Measurements from ENCODE around the gene ODAD4.

The ODAD4 gene

DNA sequence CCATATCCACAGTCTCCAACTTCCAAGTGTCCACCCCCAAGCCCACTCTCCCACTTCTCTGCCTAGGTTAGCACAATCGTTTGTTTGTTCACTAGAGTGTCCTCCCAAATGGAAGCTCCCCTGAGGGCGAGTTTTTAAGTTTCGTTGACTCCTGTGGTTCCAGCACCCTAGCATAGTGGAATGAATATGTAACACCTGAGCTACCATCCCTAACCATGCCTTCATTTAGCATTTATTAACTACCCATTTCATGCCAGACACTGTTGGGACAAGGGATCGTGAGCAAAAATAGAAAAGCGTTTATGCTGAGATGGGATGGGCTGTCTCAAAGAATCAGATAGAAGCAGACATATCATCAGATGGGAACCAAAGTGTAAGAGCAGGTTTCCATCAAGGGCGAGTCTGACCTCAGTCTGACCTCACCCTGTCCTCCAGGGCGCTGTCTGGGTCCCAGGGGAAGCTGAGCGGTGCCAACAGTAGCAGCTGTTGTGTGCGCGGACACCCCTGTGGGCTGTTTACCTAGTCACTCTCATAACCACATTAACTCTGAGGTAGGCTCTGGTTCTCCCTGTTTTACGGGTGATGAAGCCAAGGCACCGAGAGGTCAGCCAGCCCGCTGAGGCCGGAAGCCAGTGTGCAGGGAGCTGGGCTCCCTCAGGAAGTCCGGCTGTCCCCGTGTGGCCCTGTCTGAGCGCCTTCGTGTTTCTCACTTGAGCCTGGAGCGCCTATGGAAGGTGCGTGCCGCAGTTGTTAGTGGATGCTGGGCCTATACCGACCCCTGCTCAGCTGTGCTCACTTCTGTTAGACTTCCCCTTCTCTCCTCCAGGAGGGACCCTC is 42.4 kb downstream of the ODAD4 start:
- DNase-seq = no peak

DNA sequence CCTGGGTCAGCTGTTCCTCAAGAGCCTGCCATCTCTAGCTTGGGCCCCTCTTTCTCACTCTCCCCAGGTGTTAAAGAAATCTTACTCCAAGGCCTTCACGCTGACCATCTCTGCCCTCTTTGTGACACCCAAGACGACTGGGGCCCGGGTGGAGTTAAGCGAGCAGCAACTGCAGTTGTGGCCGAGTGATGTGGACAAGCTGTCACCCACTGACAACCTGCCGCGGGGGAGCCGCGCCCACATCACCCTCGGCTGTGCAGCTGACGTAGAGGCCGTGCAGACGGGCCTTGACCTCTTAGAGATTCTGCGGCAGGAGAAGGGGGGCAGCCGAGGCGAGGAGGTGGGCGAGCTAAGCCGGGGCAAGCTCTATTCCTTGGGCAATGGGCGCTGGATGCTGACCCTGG is 43.0 kb downstream of the ODAD4 start:
- DNase-seq = no peak

DNA sequence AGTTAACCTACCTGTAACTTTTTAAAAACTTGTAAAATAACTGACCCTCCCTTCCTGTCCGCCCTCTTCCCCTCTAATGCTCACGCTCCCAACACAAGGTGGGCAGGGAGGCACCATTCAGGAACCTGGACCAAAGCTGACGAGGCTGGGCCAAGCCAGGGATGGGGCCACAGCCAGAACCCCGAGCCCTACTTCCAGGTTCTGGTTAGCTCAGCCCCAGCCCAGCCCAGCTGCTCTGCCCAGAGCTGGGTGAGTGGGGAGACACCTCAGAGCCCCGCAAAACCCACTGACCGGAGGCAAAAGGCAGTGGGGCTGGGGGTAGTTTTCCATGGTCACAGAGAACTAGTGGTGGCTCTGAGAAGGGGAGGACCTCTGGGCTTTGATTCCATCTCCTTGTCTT is 43.6 kb downstream of the ODAD4 start:
- no peak for DNase-seq

DNA sequence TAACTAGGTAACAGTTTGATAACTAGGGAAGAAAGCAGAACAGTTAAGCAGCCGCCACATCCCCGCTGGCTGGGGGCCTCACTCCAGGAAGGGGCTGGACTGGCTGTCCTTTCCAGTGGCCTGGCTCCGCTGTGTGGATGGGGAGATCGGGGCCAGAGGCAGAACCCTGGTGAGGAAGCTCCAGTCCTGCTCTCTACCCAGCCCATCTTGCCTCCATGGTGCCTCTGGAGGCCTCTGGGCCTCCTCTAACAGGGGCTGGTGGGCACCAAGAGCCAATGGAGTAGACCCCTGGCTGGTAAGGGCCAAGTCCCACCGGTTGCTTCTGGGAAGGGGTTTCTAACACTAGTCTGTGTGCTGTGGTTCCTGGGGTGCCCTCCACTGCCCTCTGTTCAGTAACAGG is 44.2 kb downstream of the ODAD4 start:
- no peak for DNase-seq

DNA sequence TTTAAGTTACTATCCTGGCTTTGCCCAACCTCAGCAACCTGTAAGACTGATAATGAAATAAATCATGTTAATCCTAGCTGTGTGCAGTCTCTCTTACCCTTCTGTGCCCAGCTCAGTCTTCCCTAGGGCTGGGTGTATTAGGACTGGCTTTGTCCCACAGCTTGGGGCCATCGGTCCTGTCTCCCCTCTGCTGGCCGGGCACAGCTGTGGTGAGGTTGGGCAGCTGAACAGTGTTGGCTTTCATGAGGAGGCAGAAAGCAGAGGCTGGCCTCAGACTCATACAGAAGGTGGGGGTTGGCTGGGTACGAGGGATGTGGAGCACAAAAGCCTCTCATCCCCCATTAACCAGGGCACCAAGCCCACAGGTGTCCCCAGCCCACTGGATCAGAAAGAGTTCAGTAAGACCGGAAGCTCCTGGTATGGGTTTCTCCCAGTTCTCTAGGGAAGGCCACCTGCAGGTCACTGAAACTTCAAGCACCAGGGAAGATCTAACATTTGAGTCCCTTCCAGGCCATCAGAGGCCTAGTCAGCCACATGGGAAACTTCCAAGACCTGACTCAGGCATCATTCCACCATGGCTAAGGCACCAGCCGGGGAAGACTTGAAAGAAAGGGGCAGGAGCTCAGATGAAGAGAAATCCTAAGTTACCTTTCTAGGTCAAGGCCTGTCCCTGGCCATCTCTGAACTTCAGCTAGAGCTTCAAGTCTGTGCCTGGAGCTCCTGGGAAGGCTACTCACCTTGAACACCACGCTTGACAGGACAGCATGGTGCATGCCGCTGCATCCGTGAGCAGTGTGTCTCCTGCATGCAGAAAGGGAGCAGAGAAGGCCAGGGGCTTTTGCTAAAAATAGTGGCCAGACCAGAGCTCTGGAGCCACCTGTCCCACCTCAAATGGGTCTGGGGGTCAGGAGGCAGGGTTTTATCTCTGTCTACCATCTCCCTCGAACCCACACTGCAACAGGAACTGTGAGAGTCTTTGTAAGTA is 45.0 kb downstream of the ODAD4 start:
- no peak for DNase-seq

DNA sequence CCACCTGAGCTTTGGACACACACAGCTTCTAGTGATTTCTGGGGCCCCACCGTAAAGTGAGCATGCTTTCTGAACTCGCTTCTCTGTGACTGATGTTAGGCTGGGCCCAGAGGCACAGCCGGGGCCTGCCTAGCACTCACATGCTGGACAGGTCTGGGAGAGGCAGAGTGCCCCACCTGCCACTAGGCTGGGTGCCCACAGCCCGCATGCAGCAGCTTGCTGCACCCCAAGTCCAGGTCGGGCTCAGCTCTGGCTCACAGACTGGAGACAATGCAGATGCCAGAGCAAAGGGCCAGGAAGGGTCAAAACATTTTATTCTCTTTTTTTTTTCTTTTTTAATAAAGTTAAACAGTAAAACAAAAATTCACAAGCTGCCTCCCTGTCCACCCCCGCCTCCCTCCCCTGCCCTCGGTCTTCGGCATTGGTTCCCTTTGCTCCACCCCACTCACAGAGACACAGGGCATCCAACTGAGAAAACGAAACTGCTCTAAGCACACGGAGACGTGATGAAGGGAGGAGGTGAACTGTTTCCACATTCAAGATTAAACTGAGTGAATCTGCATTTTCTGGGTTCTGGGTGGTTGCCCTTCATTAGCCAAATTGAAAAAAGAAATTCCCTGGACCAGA is 45.8 kb downstream of the ODAD4 start:
- DNase-seq = no peak

DNA sequence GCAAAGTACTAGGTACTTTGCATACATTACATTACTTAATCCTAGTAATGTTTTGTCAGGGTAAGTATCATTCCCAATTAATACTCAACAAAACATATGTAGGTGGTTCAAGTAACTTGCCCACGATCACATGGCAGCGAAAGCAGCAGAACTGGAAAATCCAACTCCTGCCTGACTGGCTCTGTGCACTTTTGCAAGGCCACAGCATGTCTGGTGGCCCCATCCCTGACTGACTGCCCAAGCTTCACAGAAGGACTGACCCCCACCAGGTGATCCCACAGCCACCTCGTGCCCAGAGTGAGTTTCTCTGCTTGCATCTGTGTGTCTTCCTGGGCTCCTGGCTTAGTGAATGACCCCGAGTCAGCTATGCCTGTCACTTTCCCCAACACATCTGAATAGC is 47.6 kb downstream of the ODAD4 start:
- no peak for DNase-seq

DNA sequence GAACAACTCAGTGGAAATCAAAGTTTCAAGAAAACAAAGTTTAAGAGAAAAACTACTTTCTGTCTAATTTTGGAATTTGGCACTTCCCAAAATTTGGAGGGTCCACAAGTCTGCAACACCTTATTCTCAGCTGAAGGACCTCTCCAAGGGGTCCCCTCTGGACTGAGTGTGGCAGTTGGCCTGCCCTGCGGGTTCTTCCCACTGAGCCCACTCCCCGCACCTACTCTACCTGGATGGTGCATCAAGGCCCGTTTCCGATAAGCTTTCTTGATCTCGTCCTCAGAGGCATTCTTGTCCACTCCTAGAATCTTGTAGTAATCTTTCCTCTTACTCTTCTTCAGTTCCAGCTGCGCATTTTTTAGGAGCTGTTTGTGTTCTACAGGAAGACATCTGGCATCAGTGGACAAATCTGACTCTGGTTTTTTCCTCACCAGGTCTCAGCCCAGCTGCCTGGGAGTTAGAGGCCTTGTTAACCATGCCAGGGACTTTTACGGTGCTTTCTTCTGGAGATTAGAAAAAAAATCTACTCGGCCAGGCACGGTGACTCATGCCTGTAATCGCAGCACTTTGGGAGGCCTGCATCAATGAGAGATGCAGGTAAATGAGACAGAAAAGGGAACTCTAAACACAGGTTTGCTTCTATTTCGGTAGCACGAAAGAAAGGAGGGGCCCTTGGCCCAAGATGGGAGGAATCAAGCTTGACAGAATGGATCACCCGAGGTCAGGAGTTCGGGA is 51.8 kb downstream of the ODAD4 start:
- DNase-seq = no peak

DNA sequence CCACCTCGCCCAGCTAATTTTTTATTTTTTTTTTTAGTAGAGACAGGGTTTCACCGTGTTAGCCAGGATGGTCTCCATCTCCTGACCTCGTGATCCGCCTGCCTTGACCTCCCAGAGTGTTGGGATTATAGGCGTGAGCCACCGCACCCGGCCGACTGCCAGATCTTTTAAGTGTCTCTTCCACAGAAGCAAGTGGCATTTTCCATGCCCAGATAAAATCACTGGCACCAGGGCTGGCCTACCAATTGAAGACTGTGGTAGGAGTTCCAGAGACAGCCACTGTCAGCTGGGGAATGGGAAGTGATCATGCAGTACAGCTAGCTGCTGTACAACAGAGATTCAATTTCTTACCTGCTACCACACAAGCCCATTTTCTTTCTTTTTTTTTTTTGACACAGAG is 54.0 kb downstream of the ODAD4 start:
- no peak for DNase-seq

DNA sequence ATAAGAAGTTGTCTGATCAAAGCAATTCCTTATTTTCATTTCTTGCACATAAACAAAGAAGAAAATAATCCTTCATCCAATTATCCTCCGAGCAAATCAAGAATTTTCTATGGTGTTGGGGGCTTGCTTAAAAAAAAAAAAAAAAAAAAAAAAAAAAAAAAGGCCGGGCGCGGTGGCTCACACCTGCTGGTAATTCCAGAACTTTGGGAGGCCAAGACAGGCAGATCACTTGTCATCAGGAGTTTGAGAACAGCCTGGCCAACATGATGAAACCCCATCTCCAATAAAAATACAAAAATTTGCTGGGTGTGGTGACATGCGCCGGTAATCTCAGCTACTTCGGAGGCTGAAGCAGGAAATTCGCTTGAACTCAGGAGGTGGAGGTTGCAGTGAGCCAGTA is 55.5 kb downstream of the ODAD4 start:
- no peak for DNase-seq

DNA sequence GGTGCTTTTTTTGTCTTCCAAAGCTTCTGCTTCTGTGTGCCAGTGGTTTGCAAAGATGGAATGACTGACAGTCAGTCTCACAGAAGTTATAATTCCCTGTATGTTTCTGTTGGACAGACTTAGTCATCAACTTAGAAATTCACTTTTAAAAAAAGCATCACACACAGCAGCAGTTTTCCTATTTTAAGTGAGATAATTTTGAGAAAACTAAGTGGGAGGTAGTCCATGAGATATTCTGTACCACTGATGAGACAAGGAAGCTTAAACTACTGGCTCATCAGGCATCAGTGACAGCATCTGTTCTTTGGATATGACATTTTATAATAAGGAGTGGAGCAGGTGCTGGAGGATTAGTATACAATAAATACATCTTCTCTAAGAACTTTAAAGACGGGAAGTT is 56.2 kb downstream of the ODAD4 start:
- no peak for DNase-seq

DNA sequence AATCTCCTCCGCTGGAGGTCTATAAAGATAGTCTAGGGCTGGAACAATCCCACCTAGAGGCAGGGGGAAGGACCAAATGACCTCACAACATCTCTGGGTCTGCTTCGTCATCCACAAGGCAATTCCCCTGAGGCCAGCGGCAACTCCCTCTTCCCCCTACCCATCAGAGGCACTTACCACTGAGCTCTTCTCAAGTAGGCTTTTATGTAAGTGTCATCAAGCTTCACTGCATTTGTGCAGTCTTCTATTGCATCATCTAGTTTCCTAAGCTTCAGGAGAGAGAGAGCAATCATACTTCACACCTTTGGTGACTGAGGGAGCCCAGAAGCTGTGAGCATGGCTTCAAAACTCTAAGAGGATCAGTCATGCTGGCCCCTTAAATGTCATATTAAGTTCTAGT is 57.2 kb downstream of the ODAD4 start:
- no peak for DNase-seq

DNA sequence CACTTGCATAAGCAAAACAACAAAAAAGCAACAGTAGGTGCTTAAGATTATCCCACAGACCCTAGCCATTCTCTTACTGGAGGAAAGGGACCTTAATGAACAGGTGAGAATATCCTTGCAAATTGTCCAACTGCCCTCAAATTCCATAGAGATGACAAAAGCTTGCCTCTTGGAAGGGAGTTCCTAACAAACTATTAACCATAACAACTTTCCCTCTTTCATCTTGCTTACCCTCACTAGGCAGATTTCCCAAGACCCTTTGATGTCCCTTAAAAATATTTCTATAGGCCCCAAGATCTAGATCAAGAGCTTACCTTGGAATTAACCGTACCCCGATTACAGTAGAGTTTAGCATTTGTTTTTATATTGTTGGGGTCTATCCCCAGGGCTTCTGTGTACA is 58.0 kb downstream of the ODAD4 start:
- DNase-seq = no peak

DNA sequence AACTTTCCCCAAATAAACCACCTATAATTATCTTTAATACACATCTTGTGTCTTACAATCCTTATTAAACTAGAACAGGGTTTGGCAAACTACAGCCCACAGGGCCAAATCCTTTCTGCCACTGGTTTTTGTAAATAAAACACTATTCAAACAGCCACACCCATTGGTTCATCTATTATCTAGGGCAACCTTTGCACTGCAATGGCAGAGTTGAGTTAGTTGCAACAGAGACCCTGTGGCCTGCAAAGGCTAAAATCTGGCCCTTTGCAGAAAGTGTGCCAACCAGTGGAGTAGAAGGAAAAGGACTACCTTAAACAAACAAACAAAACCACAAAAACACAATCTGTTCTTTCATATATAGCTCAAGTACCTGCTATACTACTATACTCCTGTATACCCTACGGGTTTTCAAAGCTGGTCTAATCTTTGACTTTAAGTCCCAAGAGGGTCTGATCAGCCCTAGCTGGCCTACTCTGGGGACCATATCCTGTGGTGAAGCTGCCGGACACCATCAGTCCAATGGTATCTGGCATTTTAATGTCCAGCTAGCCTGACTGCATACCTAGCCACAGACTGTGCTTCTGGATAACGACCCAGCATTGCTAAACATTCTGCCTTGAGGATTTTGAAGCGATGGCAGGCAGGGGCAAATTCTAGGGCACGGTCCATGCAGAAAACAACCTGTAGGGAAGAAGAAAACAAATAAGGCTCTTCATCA is 59.4 kb downstream of the ODAD4 start:
- no peak for DNase-seq

DNA sequence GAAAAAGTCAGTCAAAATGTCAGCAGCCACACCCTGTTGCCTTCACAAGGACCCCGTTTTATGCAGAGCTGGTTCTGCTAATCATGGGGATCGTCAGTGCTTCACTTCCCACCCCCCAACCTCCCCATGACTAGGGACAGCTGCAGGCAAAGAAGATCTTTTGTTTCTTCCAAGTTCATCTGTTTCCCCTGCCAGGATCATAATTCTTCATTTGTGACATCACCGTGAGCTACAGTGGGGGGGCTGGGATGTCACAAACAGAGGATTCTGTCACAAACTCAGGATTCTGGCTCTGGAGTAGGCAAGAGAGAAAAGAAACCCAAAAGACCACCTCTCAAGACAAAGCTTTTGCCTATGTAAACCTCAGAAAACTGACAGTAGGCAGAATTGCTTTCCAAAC is 62.2 kb downstream of the ODAD4 start:
- no peak for DNase-seq

DNA sequence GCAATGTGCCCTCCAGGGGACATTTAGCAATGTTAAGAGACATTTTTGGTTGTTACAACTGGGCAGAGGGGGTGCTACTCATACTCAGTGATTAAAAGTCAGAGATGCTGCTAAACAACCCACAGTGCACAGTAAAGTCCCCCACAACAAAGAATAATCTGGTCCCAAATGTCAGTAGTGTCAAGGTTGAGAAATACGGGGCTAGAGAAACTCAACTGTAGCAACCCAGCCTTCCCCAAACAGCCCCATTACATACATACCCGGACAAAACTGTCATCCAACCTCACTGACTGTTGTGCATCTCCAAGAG is 66.4 kb downstream of the ODAD4 start:
- no peak for DNase-seq

DNA sequence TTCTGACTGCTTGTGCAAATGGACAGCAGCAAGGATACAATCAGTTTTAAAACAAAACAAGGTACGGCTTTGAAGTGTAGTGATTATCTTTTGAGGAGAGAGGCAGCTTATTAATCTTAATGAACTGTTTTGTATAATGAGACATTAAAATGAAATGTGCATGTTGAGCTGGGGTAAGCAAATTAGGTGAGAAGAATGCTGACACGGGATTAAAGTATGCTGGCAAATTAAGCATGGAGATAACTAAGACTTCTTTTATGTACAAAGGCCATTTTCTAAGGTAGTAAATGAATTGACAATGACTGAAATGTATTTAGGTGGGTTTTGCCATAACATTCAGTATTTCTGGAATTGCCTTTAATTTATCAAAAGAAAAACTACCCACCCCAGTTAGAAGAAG is 68.1 kb downstream of the ODAD4 start:
- DNase-seq = no peak

DNA sequence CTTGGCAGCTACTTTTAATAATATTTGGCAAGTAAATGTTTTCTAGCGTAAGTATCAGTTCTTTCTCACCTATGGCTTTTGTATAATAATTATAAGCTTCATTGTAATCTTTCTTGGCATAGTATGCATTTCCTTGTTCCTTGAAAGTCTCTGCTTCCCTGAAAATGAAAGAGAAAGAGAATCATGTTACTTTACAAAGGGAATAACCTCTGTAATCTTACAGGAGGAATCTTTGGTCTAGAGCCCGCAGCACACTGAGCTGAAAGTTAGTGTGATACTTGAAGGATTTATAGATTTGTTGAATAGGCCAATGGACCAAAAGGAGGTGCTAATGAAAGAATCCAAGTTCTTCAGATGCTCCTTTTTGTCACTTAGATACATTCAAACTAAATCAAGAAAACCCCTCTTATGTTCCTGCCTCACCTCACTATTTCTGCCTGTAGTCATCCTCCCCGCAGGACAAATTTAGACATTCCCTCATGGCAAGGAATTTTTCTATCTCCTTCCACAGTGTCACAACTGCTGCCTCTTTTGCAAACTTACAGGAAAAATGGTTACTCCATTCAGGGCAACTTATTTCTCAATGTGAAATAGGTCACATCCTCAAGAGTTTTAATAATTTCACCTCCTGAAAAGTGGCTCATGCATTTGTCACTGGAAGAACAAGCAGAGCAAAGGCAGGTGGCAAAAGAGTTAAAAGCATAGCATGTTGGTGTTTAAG is 70.2 kb downstream of the ODAD4 start:
- no peak for DNase-seq

DNA sequence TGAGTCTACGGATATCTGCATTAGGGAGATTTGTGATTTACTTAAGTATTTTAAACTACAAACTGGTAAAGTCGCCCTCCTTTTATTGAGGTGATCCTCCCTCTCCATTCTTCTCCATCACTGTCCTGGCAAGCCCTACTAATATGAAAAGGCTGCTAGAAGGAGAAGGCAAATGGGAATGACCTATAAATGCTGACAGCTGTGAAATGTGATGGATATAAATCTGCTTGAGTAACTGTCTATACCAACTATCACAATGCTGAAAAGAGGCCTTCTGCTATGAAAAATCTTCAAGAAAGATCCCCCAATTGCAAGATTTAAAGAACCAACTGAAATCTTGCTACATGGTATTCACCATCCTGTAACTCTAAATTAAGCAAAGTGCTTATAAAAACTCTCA is 71.3 kb downstream of the ODAD4 start:
- DNase-seq = no peak

DNA sequence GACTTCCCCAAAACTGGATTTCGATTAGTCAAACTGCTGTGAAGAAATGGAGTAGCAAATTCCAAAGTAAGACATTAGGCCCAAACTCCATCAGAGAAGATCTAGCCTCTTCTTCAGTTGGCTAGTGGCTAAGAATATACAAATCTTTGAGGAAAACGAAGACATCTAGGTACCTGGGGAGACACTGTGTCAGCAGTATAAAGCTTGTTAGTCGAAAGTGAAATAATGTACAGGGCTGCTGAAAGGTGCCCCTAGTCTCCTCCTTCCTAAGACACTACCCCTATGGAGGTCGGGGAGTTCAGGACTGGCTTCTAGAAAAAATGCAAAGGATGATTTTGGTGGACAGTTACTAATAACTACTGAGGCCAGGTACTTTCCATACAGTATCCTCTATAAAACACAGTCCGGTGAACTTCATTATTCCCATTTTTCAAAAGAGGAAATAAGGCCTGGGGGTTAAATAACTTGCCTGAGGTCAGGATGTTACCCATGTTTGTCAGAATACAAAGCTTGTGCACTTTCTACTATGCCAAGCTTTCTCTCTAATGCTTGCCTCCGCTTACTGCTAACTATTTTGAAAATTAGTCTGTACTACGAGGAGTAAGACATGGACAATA is 71.9 kb downstream of the ODAD4 start:
- DNase-seq = no peak

DNA sequence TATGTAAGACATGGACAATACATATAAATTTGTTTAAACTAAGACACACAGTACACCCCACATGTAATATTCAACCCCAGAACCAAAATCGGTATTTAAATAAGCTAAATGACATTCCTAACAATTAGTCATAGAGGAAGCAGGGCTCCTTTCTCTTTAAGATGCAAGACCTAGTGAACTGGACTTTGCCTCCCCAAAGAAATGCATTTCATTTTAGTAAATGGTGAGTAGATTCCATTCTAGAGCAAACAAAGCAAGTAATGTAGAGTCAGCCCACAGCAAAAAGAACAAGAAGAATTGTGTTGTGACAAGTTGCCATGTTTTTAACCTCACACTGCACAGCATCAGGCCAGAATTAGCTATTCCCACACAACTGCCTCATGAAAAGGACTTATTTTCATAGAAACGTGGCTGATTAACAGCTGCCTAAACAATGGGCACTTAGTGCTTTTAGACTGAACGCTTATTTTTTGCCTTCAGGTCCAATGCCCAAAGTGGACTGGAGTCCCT is 72.4 kb downstream of the ODAD4 start:
- DNase-seq = no peak
